ENCODE measurements around the gene IL1R2.
"Not testable (repeated sequence)": the region's sequence is repeated elsewhere in the genome, so short reads cannot be mapped to it uniquely, and the experiment has no call there.

The IL1R2 gene

GRCh38 chr2:102061286-102061699 lies 69.5 kb downstream of the IL1R2 start:
- DNase-seq (ENCODE audit: insufficient read length) (no peak), FAIRE-seq (no peak)
- TF ChIP-seq POLR2A (IDR thresholded peaks at IDR 0.05; ENCODE audit: low read depth, low read length) (no peak), POLR2AphosphoS5 (IDR thresholded peaks at IDR 0.05; ENCODE audit: low read depth, low read length) (no peak), TAF1 (IDR thresholded peaks at IDR 0.05; ENCODE audit: borderline replicate concordance, low read depth, low read length) (no peak)

GRCh38 chr2:102061962-102062795 lies 70.4 kb downstream of the IL1R2 start:
- TF ChIP-seq POLR2AphosphoS5 (IDR thresholded peaks at IDR 0.05; ENCODE audit: low read depth, low read length) (no peak), POLR2A (IDR thresholded peaks at IDR 0.05; ENCODE audit: low read depth, low read length) (no peak), TAF1 (IDR thresholded peaks at IDR 0.05; ENCODE audit: borderline replicate concordance, low read depth, low read length) (no peak)
- no peak for FAIRE-seq
- no peak for DNase-seq (ENCODE audit: insufficient read length)

GRCh38 chr2:102062802-102063201 lies 71.0 kb downstream of the IL1R2 start:
- FAIRE-seq (no peak), DNase-seq (ENCODE audit: insufficient read length) (no peak)
- TF ChIP-seq TAF1 (IDR thresholded peaks at IDR 0.05; ENCODE audit: borderline replicate concordance, low read depth, low read length) (no peak), POLR2A (IDR thresholded peaks at IDR 0.05; ENCODE audit: low read depth, low read length) (no peak), POLR2AphosphoS5 (IDR thresholded peaks at IDR 0.05; ENCODE audit: low read depth, low read length) (no peak)

- DNase-seq (ENCODE audit: insufficient read length) (no peak), FAIRE-seq (no peak)
- TF ChIP-seq TAF1 (IDR thresholded peaks at IDR 0.05; ENCODE audit: borderline replicate concordance, low read depth, low read length) (no peak), POLR2AphosphoS5 (IDR thresholded peaks at IDR 0.05; ENCODE audit: low read depth, low read length) (no peak), POLR2A (IDR thresholded peaks at IDR 0.05; ENCODE audit: low read depth, low read length) (no peak)
Measured at GRCh38 chr2:102063487-102063911, 71.7 kb downstream of the IL1R2 start.

GRCh38 chr2:102063941-102064678 lies 72.3 kb downstream of the IL1R2 start:
- FAIRE-seq: no peak

GRCh38 chr2:102064679-102065674 lies 73.2 kb downstream of the IL1R2 start:
- DNase-seq (ENCODE audit: insufficient read length) (no peak), FAIRE-seq (no peak)
- TF ChIP-seq POLR2AphosphoS5 (IDR thresholded peaks at IDR 0.05; ENCODE audit: low read depth, low read length) (no peak), POLR2A (IDR thresholded peaks at IDR 0.05; ENCODE audit: low read depth, low read length) (no peak), TAF1 (IDR thresholded peaks at IDR 0.05; ENCODE audit: borderline replicate concordance, low read depth, low read length) (no peak)

More at GRCh38 chr2:102063941-102064678, 72.3 kb downstream of the IL1R2 start:
- no peak for TF ChIP-seq POLR2A (IDR thresholded peaks at IDR 0.05; ENCODE audit: low read depth, low read length)
- TF ChIP-seq TAF1 (IDR thresholded peaks at IDR 0.05; ENCODE audit: borderline replicate concordance, low read depth, low read length): no peak
- no peak for TF ChIP-seq POLR2AphosphoS5 (IDR thresholded peaks at IDR 0.05; ENCODE audit: low read depth, low read length)
- no peak for DNase-seq (ENCODE audit: insufficient read length)

GRCh38 chr2:102065675-102066252 lies 74.0 kb downstream of the IL1R2 start:
- no peak for FAIRE-seq
- no peak for DNase-seq (ENCODE audit: insufficient read length)
- TF ChIP-seq TAF1 (IDR thresholded peaks at IDR 0.05; ENCODE audit: borderline replicate concordance, low read depth, low read length) (no peak), POLR2A (IDR thresholded peaks at IDR 0.05; ENCODE audit: low read depth, low read length) (no peak), POLR2AphosphoS5 (IDR thresholded peaks at IDR 0.05; ENCODE audit: low read depth, low read length) (no peak)

- no peak for FAIRE-seq
- no peak for DNase-seq (ENCODE audit: insufficient read length)
- no peak for TF ChIP-seq POLR2A (IDR thresholded peaks at IDR 0.05; ENCODE audit: low read depth, low read length)
Measured at GRCh38 chr2:102066554-102066953, 74.8 kb downstream of the IL1R2 start.

GRCh38 chr2:102068126-102068525 lies 76.4 kb downstream of the IL1R2 start:
- not testable (repeated sequence) for DNase-seq (ENCODE audit: insufficient read length); FAIRE-seq

GRCh38 chr2:102069311-102069974 lies 77.7 kb downstream of the IL1R2 start:
- no peak for DNase-seq (ENCODE audit: insufficient read length)
- TF ChIP-seq TAF1 (IDR thresholded peaks at IDR 0.05; ENCODE audit: borderline replicate concordance, low read depth, low read length) (no peak), POLR2A (IDR thresholded peaks at IDR 0.05; ENCODE audit: low read depth, low read length) (no peak), POLR2AphosphoS5 (IDR thresholded peaks at IDR 0.05; ENCODE audit: low read depth, low read length) (no peak)
- no peak for FAIRE-seq

All from GM12892 (cell line).